HG03571 (cell line): ENCODE results near the gene SLC50A1.

ENCODE experiments used
- ATAC-seq: cut with Tn5 transposase; IDR thresholded peaks from one replicate; pipeline ENCODE4 v1.9.1; 2021; ENCODE audit not compliant: unreplicated experiment

The SLC50A1 gene

GRCh38 chr1:155169541-155169940 is 33.9 kb downstream of the SLC50A1 start:
- ATAC-seq, result no peak

- no peak for ATAC-seq
Measured at GRCh38 chr1:155170101-155170785, 34.6 kb downstream of the SLC50A1 start.

- ATAC-seq, result no peak
Measured at GRCh38 chr1:155170806-155171205, 35.2 kb downstream of the SLC50A1 start.

DNA sequence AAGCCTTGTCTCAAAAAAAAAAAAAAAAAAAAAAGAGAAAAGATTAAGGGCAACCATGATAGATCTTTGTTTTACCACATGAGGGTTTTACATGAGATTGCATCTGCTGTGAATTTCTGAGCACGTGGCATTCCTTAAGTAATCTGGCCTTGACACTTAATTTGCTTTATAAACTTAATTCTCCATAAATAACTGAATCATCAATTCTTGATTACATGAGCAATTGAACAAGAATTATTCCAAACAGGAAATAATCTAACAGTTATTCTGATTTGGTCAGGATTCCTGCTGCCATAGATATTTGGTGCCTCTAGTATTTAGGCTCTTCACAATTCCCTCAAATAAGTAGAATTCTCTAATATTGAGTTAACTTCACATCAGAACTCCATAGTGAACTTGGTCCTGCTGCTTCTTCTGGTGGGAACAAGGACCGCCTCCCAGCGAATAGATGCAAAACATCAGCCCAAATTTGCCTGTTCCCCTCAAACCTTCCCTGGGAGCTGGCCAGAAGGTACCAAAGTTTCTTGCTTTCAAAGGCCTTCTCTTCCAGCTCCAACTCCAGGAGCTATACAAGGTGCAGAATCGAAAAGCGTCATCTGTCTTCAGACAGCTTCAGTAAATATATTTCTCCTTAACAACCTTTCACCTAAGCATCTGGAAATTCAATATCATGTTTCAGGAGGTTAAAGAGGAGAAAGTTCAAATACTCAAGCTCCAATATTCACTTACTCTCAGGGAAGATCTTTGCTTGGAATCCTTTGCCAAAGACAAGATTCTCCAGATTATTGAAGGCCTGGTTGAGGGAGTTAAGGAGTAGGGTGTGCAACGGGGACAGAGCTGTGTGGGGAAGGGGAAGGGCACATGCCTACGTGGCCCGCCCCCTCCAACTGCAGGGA is 36.4 kb downstream of the SLC50A1 start:
- ATAC-seq, result no peak

- ATAC-seq, result no peak
Measured at GRCh38 chr1:155172732-155173477, 37.3 kb downstream of the SLC50A1 start, which contains the start of gene KRTCAP2. TSS of gene KRTCAP2 (minus strand) at chr1:155173304. CDS start at chr1:155173224, 80 bp downstream.

DNA sequence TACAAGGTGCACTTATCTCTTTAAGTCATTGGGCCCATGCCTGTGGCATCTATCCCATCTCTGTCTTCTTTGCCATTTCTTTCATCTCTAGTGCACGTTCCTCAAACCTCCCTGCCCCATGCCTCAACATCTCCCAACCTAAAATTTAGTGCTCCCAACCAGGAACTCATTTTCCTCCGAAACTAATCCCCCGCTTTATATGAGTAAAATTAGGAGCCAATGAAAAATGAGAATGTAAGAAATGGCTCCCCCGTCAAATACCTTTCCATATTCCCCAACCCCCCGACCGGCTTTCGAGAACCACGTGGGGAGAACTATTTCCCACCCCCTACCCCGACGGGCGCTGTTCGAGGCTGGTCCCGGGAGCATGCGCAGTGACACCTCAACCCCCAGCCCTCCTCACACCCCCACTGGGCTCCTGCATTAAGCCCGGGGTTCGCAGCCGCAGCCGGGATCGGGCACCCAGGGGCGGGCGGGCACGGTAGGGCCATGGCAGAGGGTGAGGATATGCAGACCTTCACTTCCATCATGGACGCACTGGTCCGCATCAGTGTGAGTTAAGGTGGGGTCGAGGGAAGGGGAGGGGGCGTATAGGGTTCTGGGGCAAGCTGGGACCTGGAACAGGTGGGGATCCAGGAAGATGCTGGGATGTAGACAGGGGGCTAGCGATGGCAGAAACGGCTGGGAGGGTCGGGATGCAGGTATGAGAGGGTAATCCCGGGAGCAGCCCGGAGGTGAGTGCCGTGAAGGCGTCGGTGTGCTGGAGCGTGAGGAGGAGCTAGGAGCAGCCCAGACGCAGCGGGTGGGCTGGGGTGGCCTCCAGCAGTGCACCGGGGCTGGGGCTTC is 38.0 kb downstream of the SLC50A1 start, which contains the start of gene TRIM46:
TRIM46 (plus strand) TSS at position 372 of the 846 bp plus-strand sequence; CDS start at position 490, 118 bp downstream.
- no peak for ATAC-seq

GRCh38 chr1:155174324-155175280 is 39.0 kb downstream of the SLC50A1 start:
- no peak for ATAC-seq

DNA sequence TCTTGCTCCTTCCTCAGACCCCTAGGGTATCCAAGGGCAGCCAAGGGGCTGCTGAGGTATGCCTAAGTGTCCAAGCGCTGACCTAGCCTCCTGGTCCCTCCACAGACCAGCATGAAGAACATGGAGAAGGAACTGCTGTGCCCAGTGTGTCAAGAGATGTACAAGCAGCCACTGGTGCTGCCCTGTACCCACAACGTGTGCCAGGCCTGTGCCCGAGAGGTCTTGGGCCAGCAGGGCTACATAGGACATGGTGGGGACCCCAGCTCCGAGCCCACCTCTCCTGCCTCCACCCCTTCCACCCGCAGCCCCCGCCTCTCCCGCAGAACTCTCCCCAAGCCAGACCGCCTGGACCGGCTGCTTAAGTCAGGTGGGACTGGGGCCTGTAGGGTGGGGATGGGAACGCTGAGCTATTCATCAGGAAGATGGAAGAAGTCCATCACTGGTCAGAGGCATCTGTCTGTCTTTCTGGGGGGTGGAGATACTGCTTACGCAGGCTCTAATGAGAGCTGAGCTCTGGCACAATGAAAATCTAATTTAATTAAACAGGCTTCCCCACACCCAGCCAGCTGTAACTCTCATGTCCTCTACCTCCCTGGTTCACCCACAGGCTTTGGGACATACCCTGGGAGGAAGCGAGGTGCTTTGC is 39.8 kb downstream of the SLC50A1 start:
- no peak for ATAC-seq

- no peak for ATAC-seq
Measured at GRCh38 chr1:155175927-155176371, 40.3 kb downstream of the SLC50A1 start.

GRCh38 chr1:155176544-155177071 is 41.0 kb downstream of the SLC50A1 start:
- ATAC-seq, result no peak

GRCh38 chr1:155177192-155177917 is 41.7 kb downstream of the SLC50A1 start:
- no peak for ATAC-seq

- no peak for ATAC-seq
Measured at GRCh38 chr1:155177918-155178281, 42.2 kb downstream of the SLC50A1 start.

GRCh38 chr1:155178441-155179111 is 42.9 kb downstream of the SLC50A1 start:
- ATAC-seq, result no peak

- no peak for ATAC-seq
Measured at GRCh38 chr1:155179112-155180031, 43.7 kb downstream of the SLC50A1 start.

DNA sequence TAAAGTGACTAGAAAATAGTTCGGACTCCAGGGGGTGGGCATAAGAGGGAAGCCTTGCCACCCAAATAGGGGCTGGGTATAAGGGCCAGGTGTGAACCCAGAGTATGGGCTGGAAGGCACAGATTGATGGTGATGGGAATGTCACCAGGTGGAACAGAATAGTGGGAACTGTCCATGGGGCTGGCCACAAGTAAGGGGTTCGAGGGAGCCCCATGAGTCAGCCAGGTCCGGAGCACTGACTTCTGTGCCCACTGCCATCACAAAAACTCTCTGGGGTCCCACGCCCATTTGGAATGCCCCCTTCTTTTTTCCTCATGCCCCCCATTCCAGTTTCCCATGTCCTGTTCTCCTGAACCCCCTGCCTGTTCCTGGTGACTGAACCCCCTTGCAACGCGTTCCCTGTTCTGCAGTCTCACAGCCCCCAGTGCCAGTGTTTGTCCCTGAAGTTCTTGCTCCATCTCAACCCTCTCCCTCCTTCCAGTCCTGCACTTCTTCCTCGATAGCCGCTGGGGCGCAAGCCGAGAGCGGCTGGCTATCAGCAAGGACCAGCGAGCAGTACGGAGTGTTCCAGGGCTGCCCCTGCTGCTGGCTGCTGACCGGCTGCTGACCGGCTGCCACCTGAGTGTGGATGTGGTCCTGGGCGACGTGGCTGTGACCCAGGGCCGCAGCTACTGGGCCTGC is 45.9 kb downstream of the SLC50A1 start:
- no peak for ATAC-seq
